HG02759 (cell line): Measurements from ENCODE around the gene BLACAT1.

Source experiments
- ATAC-seq: cut with Tn5 transposase; IDR thresholded peaks from one replicate; pipeline ENCODE4 v1.9.1; 2021; ENCODE audit warnings: mild to moderate bottlenecking, moderate library complexity; ENCODE audit not compliant: unreplicated experiment

BLACAT1 gene

DNA sequence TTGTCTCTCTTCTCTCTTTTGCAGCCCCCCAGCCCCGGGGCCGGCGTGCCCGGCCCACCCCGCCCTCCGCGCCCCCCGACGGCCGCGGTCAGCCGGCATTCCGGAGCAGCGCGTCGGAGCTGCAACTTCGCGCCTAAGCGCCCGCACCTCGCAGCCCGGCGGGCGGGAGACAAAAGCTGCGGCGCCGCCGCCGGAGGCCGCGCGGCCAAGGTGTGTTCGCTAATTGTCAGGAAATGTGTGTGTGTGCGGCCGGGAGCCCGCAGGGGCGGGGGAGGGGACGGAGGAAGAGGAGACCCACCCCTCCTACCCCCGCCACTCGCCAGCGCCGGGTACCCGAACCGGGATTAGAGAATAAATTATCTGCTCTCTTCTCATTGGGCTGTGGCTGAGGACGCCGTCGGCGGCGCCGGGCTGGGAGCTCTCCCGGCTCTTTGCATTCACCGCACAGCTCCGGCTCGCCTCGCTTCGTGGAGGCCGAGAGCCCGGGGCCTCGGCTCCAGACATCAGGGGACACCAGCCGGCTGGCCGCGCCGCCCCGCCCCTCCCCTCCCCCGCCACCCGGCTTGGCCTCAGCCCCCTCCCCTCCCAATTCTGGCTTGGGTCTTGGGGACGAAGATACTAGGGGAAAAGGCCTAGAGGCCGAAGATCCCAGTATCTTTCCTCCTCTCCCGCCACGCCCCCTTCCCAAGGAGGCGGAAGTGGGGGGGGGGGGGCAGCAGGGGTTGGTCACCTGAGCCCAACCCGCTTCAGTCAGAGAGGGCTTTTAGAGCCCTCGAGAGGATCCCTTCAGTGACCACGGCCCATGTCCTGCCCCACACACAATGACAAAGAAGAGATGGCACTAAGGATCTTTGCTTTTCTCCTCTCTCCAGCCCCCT lies 1.3 kb upstream of the BLACAT1 start:
- ATAC-seq: no peak

DNA sequence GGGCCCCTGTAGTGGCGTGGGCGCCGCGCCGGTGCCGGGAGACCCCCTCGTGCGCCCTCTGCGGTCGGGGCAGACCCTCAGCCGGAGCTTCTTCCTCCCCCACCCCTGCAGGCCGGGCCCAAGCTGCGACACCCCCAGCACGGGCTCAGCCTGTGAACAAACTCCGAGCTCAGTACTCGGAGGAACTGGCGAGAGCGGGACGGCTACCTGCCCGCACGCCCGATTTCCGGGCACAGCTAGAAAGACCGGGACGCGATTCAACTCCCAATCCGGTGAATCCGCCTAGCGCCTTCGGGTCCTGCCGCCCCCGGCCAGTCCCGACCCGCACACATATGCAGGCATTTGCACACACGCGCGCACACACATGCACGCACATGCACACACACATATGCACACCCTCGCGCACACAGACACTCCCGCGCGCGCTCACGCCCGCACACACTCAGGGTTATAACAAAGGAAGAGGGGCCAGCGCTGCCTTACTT lies 580 bp upstream of the BLACAT1 start:
- no peak for ATAC-seq

DNA sequence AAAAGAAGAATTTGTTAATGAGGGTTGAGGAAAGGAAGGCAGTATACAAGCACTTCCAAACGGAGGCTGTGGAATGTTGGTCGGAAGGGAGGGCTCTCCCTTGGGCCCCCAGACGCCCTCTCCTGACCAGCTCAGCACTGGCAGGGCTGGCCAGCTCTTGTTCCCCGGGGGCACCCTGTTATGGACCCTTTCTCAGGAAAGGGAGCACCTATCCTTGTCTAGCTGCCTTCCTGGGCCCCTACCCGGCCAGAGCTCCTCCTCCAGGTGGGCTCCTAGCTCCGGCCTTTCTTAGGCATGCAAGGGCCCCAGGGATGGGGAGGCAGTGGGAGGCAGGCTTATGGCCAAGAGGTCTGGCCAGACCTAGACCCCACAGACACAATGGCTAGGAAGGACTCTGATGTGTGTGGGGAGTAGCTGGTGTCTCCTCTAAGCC lies 926 bp downstream of the BLACAT1 start:
- ATAC-seq: no peak

DNA sequence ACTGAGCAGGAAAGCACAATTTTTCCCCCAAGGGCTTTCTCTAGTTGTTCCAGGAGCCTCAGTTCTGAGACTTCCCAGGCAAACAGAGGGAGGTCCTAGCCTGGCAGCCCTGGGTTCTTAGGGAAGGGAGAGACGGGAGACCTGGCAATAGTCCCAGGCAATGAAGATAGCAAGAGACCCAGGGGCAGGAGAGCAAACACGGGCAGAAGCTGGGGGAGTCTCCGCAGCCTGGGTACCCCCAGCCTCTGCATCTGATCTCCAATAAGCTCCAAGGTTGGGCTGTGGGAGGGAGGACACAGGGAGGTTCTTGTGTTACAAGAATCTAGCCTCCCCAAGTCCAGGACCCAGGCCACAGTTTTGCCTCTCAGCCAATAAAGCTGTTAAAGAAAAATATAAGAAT lies 2.4 kb downstream of the BLACAT1 start:
- ATAC-seq: no peak

DNA sequence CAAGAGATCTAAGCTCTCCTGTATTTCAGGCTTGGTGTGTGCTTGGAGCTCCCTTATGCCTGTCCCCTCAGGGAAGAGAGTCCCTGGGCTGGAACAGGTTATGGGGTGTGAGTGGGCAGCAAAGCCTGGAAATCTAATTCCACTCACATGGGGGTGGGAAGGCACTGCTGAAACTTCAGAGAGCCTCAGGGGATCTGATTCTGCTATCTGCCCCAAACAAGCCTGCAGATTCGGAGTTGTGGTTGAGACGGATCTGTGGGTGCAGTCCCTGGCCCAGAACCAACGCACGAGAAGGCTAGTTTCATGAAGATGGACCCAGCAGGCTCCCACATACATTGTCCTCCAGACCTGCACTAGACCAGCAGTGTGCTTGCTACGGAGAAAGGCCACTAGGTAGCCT lies 2.9 kb downstream of the BLACAT1 start:
- ATAC-seq: no peak

DNA sequence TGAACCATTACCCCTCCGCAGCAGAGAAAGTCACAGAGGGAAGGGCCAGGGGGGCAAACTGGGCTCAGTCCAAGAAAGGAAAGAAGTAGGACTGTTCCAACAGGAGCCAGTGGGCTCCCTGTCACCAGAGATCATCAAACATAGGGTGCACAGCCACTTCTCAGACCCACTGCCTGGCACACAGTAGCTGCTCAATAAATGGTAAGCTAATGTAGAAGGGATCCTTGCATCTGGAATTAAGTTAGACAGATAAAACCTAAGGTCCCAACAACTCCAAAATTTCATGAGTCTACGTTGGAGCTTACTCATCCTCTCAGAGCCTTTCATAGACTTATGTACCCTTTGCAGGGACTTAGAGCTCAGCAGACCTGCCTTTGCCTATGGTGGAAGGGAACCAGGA lies 3.5 kb downstream of the BLACAT1 start:
- no peak for ATAC-seq

DNA sequence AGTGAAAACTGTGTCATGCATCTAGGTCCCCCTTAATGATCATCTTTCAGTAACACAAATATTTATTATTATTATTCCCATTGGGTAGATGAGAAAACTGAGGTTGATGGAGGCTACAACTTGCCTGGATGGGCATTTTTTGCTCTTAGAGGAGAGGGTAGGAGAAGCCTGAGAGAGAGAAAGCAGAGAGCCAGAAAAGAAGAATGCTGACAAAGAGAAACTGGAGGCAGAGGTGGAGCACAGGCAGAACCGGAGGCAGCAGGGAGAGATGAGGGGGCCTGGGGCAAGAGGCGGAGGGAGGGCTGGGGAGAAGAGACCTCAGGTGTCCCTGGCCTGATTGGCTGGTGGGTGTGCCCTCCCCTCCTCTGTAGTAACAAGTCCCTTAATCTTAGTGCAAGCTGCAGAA lies 4.1 kb downstream of the BLACAT1 start:
- ATAC-seq: no peak

DNA sequence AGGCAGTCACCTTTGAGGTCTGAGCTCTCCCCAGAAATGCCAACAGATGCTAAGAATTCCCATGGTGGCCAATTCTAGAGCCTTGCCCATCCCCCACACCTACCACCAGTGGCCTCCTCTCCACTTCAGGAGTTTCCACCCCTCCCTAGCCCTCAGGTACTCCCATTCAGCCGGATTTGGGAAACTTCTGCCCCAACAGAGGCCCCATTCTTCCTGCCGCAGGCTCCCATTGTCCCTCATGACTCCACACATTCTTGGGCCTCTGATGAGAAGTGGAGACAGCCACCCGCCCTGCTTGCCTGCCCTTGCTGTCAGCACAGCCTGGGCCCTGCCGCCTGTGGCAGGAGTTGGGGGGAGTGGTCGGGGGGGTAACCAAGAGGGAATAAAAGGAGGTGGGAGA lies 4.6 kb downstream of the BLACAT1 start:
- no peak for ATAC-seq

DNA sequence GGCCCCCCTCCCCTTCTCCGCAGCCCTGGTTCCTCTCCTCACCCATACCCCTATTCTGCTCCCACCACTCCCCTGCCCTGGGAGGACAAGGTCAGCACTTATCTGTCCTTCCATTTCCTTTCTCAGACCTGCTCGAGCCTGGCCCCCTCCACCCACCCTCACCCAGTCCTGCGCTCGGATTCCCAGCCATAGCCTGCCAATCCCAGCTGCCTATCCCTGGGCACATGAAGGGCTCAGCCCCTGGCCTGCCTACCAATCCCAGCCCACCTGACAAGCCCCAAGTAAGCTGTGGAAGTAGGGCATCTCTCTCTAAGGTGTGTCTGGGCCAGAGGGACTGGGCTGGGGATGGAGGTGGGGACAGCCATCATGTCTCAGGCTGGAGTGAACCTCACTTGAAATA lies 5.4 kb downstream of the BLACAT1 start:
- ATAC-seq: no peak

DNA sequence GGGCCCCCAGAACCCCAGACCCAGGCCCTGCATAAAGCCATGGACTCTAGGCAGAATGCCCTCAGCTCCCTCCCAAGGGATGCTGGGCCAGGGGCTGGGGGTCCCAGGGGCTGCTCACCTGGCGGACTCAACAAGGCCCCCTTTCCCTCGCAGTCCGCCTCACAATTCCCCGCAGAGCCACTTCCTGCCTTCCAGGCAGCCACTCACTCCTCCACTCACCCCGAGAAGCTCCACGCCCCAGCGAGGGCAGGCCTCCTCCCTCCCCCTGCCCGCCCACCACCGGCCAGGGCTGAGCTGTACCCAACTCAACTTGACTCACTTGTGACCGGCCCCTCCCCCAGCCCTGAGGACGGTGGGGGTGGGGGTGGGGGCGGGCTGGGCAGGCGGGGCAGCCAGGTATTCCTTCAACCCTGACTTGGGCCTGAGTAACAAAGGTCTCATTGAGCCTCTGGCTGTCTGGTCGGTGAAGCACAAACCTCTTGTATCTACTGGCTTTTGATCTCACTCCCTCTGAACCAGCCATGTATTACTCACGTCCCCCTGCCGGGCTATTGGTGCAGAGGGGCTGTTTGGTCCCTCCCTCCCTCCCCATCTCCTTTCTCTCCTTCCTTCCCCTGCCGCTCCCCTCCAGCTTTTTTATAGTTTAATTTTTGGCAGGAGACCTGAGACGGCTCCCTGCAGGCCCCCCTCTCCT lies 5.9 kb downstream of the BLACAT1 start:
- no peak for ATAC-seq

DNA sequence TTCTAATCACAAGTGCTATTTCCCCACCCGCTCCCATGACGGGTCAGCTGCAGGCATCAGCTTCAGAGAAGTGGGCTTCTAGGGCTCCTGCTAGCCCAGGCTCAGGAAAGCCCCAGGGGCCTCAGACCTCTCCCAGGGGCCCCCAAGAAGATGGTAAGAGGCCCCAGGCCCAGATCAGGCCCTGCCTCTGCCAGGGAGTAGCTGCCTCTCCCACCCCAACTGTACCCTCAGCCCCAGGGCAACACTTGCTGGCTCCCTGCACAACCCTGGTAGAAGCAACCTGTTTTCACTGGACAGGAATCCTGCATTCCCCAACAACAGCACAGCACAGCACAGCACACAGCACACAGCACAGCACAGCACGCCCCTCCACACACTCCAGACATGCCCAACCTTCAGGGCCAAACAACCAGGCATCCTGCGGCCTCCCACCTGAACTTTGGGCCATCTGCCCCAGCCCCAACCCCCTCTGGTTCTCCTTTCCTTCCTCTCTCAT lies 6.5 kb downstream of the BLACAT1 start:
- ATAC-seq: no peak

DNA sequence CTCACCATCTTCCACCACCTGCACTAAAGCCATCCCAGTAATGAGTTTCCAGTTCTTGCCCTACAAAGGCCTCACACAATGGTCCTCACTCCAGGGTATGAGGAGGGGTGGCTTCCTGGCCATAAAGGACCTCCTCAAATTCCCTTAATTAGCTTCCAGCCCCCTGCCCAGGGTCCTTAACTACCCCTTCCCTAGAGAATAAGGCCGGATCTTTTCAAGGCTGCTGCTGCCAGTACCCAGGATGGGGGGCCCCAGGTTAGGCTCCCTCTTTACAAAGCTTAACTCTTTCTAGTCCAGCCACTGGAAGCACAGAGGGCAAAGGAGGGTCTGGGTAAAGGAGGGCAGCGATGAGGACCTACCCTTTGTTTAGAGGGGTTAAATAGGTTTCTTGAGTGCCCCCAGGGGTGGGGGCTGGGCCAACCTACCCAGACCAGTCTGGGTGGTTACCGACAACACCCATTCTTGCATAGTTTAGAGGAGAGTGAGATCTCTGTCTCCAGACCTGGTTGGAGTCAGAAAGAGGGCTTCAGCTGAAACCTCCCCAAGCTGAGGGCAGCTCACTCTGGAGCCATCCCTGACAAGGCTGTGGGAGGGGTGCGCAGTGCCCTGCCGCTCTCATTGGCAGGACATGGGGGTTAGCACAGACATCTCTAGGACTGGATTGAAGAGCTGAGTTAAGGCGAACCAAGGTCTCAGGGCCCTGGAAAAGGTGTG lies 7.1 kb downstream of the BLACAT1 start:
- no peak for ATAC-seq

DNA sequence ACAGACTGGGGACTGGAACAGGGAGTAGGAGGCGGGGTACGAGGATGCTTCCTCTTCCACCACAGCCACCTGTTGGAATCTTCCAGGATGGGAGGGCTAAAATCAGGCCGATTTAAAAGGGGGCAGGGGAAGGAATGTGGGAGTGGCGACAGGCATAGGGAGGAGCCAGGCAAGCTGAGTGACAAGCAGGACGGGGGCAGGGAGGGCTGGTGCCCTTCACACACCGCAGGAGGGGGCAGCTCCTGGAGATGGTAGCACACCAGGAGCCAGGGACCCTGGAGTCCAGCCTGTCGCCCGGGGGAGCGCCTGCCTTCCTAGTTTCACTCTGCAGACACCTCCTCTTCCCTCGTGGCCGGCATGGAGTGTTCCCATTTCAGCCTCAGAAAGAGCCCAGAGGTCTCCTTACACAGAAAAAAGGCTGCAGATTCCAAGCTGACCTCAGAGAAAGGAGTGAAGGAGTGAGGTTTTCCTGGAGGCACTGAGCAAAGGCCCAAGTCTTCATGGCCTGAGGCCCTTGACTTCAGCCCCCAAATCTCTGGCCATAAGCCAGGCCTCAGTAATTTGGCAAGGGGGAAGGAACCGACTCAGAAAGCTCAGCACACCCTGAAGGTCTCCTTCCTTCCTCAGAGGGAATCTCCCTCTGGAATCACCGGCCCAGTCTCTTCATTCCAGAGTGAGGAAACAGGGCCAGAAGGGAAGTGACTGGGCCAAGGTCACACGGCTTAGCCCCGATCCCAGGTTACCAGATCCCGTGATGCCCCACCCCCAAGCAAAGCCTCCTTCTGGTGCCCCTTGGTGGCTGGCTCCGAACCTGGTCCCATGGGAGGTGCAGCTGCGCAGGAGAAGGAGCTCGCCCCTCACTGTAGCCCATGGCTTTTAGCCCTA lies 8.1 kb downstream of the BLACAT1 start:
- no peak for ATAC-seq

DNA sequence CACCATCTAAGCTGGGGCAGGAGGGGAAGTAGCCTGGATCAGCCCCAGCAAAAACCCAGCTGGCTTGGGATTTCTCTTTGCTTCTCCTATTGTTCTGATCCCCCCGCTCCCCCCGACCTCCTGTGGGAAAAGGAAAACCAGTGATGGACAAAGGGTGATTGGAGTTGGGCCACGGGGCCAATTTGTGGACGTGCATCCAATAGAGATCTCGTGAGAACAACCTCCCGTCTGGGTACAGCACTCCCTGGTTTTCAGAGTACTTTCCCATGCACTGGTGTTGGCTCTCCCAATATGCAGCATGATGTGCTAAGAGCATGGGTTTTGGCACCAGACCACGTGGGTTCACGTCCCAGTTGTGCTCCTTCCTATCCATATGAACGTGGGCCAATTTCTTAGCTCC lies 9.0 kb downstream of the BLACAT1 start:
- ATAC-seq: no peak

DNA sequence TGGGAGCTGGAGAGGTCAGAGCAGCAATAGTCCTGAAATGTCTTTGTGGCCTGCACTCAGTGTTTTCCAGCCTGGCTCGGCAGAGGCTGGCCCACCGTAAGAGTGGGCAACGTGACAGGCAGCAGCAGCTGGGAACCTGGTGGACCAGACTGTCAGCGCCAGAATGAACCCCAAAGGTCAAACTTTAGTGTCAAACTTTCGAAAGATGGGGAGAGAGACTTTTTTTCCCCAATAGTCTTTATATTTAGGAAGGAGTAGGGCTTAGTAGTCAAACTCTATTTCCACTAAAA lies 10.3 kb downstream of the BLACAT1 start:
- no peak for ATAC-seq

DNA sequence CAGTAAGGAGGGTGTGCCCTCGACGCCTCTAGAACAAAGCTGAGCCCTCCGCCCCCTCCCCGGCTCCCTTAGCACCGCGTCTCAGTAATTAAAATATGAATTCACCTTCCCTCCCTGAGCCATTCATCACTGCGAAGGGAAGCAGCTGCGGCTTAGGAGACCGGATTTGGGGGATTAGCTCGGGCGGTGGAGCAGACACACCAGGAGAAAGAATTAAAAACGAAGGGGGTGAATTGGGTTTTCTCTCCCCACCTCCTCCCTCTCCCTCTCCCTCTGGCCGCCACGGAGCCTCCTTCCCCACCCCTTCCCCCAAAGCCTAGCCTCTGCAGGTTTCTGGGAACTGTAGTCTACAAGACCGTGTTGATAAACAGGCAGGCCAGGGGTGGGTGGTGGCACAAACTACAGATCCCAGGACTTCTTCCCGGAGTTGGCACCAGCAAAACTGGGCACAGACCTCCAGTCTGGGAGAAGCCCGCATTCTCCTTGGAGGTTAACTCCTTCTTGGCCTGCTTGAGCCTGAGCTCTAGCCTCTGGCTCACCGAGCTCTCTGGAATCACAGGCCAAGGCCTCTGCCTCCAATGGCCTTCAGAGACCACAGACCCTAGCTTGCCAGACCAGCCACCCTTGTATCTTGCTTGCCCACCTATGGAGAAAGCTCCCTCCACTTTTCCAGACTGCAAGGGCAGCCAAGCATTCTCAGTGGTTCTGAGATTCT lies 10.8 kb downstream of the BLACAT1 start:
- ATAC-seq: no peak

DNA sequence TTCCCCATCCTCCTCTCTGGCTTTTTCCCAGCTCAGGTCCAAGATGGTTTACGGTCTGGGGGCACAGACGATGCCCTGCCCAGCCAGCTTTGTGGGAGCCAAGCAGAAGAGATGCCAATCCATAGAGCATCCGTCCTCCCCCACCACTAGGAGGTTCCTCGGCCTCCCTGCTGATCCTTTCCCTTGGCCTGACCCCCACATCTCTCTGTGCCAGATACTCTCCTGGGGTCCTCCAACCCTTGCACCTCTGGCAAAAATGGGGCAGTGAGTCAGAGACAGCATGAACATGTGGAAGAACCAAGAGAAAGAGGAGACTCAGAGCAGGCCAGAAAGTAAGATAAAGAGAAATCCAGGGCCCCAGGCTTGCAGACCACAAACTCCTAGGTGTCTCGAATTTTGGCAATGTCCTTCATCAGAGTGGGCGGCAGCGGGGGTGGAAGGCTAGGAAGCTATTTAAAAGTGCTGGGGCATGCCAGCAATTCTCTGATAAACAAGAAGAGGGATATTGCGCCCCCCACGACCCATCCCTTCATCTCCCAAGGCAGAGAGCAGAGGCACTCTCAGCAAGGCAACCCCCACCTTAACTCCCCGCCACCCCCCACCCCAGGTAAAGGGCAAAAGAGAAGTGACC lies 11.4 kb downstream of the BLACAT1 start:
- no peak for ATAC-seq

DNA sequence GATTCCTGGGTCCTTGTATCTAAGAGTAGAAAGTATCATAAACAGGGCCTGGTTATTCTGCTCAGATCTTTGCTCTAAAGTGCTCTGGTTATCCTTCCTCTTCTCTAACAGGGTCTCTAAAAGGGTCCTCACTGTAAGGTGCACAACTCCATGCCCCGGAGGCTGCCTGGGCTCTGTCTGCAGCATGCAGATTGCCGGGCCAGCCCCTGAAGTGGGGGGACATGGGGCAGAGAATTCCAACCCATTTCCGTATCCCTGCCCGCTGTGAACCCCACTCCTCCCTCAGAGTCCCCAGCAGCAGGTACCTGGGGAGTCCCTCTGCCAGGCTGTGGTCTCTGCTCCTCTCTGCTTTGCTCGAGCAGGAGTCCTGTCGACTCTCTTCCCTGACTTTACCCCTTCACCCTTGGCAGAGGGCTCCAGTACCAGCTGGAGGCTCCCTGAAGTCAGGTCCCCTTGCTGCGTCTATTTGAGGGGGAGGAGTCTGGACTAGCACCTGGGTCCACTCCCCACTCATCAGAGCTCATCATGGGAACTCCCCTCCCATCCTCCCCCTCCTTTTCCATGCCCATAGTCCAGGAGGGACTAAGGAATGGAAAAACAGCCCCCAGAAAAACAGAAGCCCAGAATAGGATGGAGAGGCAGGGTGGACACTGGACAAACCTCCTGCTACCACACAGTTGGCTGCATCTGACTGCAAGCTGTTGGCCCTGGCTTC lies 12.1 kb downstream of the BLACAT1 start:
- no peak for ATAC-seq
